ENCODE measurements around the gene ARIH1. TPM values are rescaled to one million over a fixed set of nuclear protein-coding genes. Genes with fewer than 3 reads are reported as not detected.

Gene ARIH1
- total RNA-seq, 1 experiment from 2014 or later = 192 TPM

DNA sequence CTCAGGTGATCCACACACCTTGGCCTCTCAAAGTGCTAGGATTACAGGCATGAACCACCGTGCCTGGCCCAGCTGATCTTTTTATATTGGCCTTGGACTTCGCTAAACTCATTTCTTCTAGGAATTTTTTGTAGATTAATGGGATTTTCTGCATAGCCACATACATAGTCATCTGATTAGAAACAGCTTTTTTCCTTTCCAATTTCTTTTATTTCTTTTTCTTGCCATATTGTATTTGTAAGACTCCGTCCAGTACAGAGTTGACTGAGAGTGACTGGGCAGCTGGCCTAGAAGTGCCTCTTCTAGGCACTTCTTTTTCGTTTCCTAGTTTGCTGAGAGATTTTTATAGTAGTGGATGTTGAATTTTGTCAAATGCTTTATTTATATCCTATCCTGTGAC, 37.4 kb downstream of the ARIH1 start:
- DNase-seq (ENCODE audit: low read depth, low spot score) (no peak), ATAC-seq (no peak)
- CTCF ChIA-PET = no interaction called here
- no peaks in the 10 kb centered on the region for H3K36me3 ChIP-seq (ENCODE audit: control insufficient read depth, insufficient read depth, low read length)
- in situ Hi-C loops (cut with HindIII; ENCODE audit: low pct_unique_long_range_greater_than_20kb, low sequenced_read_pairs) = no loop called here
- TF ChIP-seq, protein P1, sequence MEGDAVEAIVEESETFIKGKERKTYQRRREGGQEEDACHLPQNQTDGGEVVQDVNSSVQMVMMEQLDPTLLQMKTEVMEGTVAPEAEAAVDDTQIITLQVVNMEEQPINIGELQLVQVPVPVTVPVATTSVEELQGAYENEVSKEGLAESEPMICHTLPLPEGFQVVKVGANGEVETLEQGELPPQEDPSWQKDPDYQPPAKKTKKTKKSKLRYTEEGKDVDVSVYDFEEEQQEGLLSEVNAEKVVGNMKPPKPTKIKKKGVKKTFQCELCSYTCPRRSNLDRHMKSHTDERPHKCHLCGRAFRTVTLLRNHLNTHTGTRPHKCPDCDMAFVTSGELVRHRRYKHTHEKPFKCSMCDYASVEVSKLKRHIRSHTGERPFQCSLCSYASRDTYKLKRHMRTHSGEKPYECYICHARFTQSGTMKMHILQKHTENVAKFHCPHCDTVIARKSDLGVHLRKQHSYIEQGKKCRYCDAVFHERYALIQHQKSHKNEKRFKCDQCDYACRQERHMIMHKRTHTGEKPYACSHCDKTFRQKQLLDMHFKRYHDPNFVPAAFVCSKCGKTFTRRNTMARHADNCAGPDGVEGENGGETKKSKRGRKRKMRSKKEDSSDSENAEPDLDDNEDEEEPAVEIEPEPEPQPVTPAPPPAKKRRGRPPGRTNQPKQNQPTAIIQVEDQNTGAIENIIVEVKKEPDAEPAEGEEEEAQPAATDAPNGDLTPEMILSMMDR (IDR thresholded peaks at IDR 0.05) = no peak
- TF ChIP-seq POLR2AphosphoS5 (IDR thresholded peaks at IDR 0.05; ENCODE audit: low read depth, low read length) (no peak), SIN3A (IDR thresholded peaks at IDR 0.05; ENCODE audit: borderline replicate concordance, insufficient read depth, low read depth, low read length) (no peak), TCF7L2 (IDR thresholded peaks at IDR 0.05; ENCODE audit: low read depth, low read length) (no peak)
- TF ChIP-seq, protein P2, sequence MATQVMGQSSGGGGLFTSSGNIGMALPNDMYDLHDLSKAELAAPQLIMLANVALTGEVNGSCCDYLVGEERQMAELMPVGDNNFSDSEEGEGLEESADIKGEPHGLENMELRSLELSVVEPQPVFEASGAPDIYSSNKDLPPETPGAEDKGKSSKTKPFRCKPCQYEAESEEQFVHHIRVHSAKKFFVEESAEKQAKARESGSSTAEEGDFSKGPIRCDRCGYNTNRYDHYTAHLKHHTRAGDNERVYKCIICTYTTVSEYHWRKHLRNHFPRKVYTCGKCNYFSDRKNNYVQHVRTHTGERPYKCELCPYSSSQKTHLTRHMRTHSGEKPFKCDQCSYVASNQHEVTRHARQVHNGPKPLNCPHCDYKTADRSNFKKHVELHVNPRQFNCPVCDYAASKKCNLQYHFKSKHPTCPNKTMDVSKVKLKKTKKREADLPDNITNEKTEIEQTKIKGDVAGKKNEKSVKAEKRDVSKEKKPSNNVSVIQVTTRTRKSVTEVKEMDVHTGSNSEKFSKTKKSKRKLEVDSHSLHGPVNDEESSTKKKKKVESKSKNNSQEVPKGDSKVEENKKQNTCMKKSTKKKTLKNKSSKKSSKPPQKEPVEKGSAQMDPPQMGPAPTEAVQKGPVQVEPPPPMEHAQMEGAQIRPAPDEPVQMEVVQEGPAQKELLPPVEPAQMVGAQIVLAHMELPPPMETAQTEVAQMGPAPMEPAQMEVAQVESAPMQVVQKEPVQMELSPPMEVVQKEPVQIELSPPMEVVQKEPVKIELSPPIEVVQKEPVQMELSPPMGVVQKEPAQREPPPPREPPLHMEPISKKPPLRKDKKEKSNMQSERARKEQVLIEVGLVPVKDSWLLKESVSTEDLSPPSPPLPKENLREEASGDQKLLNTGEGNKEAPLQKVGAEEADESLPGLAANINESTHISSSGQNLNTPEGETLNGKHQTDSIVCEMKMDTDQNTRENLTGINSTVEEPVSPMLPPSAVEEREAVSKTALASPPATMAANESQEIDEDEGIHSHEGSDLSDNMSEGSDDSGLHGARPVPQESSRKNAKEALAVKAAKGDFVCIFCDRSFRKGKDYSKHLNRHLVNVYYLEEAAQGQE (IDR thresholded peaks at IDR 0.05; ENCODE audit: insufficient read depth in 1 of 2, low read depth in 2 of 2, low read length in 1 of 2) = no peak
- H3K27me3 ChIP-seq (ENCODE audit: control insufficient read depth, insufficient read depth, low read length) = no peaks in the 10 kb centered on the region
- no peak overlapping the region for H3K4me3 ChIP-seq (ENCODE audit: low read depth in 2 of 2, low read length in 2 of 2)
- POLR2A ChIA-PET = no interaction called here
- H3K4me1 ChIP-seq (ENCODE audit: control insufficient read depth, insufficient read depth, low read length) = peaks cover 3% of the 10 kb centered on the region; the same call in 1 of the 2 replicates
- H3K27ac ChIP-seq (ENCODE audit: low read length) = no peak overlapping the region
- no TSS peak for BruUV-seq (replicated peaks)
- intact Hi-C loops (cut with micrococcal nuclease; ENCODE audit: unreplicated experiment) = no loop called here
- no peaks in the 10 kb centered on the region for H3K9me3 ChIP-seq (ENCODE audit: control insufficient read depth, insufficient read depth, low read depth, low read length)

DNA sequence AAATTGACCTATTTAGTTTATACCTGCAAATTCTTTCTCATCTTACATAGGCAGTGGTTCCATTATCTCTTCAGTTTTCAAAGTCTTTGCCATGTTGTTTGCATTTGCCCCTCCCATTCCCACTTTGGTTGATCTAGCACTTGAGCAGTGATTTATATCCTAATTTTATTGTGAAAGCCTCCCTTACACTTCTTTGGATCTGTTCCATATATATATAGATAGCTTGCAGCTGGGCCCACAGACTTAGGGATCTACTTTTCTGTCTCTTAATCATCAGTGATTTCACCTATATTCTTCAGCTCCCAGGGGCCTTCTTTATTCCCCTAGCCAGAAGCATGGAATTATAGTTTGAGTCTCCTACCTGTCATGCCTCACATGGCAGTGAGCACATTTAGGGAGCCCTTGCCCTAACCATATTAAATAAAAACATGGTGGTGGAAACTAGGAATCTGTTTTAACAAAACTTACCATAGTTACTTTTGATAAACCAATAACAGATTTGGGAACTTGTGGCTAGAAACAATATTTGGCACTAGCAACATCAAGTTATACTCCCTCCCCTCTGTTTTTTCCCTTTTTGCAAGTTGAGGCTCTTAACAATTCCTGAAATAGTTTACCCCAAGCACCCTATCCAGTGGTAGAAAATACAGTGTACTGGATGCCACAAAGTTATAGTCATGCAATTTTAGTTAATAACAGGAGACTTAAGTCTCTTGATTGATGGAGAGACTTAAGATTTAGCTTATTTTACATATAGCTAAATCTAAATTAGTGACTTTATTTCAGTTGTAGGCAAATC, 41.7 kb downstream of the ARIH1 start:
- Histone ChIP-seq H3K36me3 (ENCODE audit: control insufficient read depth, insufficient read depth, low read length) (no peaks in the 10 kb centered on the region), H3K4me3 (ENCODE audit: low read depth in 2 of 2, low read length in 2 of 2) (no peak overlapping the region), H3K27ac (ENCODE audit: low read length) (no peak overlapping the region), H3K9me3 (ENCODE audit: control insufficient read depth, insufficient read depth, low read depth, low read length) (no peaks in the 10 kb centered on the region), H3K4me1 (ENCODE audit: control insufficient read depth, insufficient read depth, low read length) (peaks cover 3% of the 10 kb centered on the region; the same call in 1 of the 2 replicates), H3K27me3 (ENCODE audit: control insufficient read depth, insufficient read depth, low read length) (no peaks in the 10 kb centered on the region)
- TF ChIP-seq, protein P2 (IDR thresholded peaks at IDR 0.05; ENCODE audit: insufficient read depth in 1 of 2, low read depth in 2 of 2, low read length in 1 of 2) = no peak
- TF ChIP-seq, protein P1 (IDR thresholded peaks at IDR 0.05) = no peak
- TF ChIP-seq SIN3A (IDR thresholded peaks at IDR 0.05; ENCODE audit: borderline replicate concordance, insufficient read depth, low read depth, low read length) (no peak), TCF7L2 (IDR thresholded peaks at IDR 0.05; ENCODE audit: low read depth, low read length) (no peak), POLR2AphosphoS5 (IDR thresholded peaks at IDR 0.05; ENCODE audit: low read depth, low read length) (no peak)
- CTCF ChIA-PET = interaction anchor here (0.6 kb wide), 1 partner anchor 197 kb away, joined by 5 read pairs; no protein-coding TSS in a partner anchor
- ATAC-seq (no peak), DNase-seq (ENCODE audit: low read depth, low spot score) (no peak)
- no TSS peak for BruUV-seq (replicated peaks)
- POLR2A ChIA-PET = no interaction called here
- in situ Hi-C loops (cut with HindIII; ENCODE audit: low pct_unique_long_range_greater_than_20kb, low sequenced_read_pairs) (no loop called here), intact Hi-C loops (cut with micrococcal nuclease; ENCODE audit: unreplicated experiment) (no loop called here)

All from Panc1 (cell line).